Prostate gland (tissue), 2 donors: Measurements from ENCODE around the gene ECHS1. TPM values are rescaled to one million over a fixed set of nuclear protein-coding genes. Genes with fewer than 3 reads are reported as not detected.

Source experiments
- DNase-seq: peaks from one replicate; pipeline ENCODE4 v3.0.0-alpha.2; 2019; ENCODE audit warnings: low spot score
- H3K27ac ChIP-seq, 2 donors: fragments of 200-600 bp; sonication (generic); 2 replicates each; pipeline ENCODE4 v1.5.1; 2017 to 2019
- H3K27me3 ChIP-seq: fragments of 200-600 bp; sonication (generic); replicated peaks from 2 replicates; pipeline ENCODE4 v1.5.1; 2019; ENCODE audit not compliant: insufficient read depth
- H3K36me3 ChIP-seq, 2 donors: fragments of 200-600 bp; sonication (generic); 1 replicate in 1 of 2; 2 replicates in 1 of 2; pipeline versions ENCODE4 v1.5.1 to v1.8.1; 2017 to 2019
- H3K4me1 ChIP-seq: fragments of 200-600 bp; sonication (generic); replicated peaks from 2 replicates; pipeline ENCODE4 v1.5.1; 2019
- H3K4me3 ChIP-seq, 2 donors: fragments of 200-600 bp; sonication (generic); 2 replicates each; pipeline ENCODE4 v1.5.1; 2017 to 2019
- H3K9me3 ChIP-seq: fragments of 200-600 bp; sonication (generic); 2 replicates; pipeline ENCODE4 v1.5.1; 2017
- CTCF ChIP-seq, 4 experiments: fragments of 200-600 bp in 2 of 4; fragments of 450-650 bp in 2 of 4; sonication (generic) in 2 of 4; IDR thresholded peaks; 1 replicate in 3 of 4; 2 replicates in 1 of 4; pipeline ENCODE4 v1.5.1; 2016 to 2019; ENCODE audit warnings: antibody characterized with exemption in 4 of 4, mild to moderate bottlenecking in 2 of 4, moderate library complexity in 2 of 4
- POLR2A ChIP-seq: fragments of 450-650 bp; IDR thresholded peaks from one replicate; pipeline ENCODE4 v1.6.1; 2016; ENCODE audit warnings: antibody characterized with exemption, mild to moderate bottlenecking
- POLR2AphosphoS5 ChIP-seq: sonication (generic); formaldehyde crosslinking; IDR thresholded peaks from one replicate; pipeline ENCODE4 v1.6.1; 2017; ENCODE audit warnings: antibody characterized with exemption
- WGBS: methylation state at CpG from one replicate; pipeline ENCODE4 v1.1.5; 2018; 5-methylcytosine and 5-hydroxymethylcytosine counted together
- intact Hi-C: fragments of 100-400 bp; cut with DNase I; formaldehyde crosslinking; loops from one replicate; pipeline ENCODE4 v1.14.2; 2022
- total RNA-seq, 2 donors: library from RNA; depleted of rRNA; stranded (reverse); fragments of >200 nt; gene quantifications; one replicate each; pipeline ENCODE4 v1.1.0, GENCODE V29; 2016

Gene ECHS1
- total RNA-seq, 2 donors from 2014 or later = 112 to 126 TPM

DNA sequence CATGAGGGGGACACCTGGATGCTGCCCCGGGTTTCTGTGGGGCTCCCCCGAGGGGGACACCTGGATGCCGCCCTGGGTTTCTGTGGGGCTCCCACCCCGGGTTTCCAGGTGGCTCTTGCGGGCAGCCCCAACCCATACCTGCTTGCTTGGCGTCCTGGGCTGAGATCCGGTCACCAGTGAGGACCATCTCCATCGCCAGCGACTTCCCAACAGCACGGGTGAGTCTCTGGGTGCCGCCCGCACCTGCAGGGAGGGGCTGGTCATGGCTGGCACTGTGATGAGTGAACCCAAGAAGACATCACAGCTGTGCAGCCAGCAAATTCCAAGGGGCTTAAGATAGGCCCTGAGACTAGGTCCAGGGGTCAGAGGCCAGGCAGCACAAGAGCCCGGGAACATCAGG lies 6.4 kb downstream of the ECHS1 start:
- peaks cover 14 to 23% of the 10 kb centered on the region in 2 donors for H3K36me3 ChIP-seq
- WGBS = 91% methylated on average over 13 of the region's 13 CpGs
- no peaks in the 10 kb centered on the region for H3K9me3 ChIP-seq
- no peak overlapping the region for H3K27ac ChIP-seq
- H3K4me1 ChIP-seq = no peaks in the 10 kb centered on the region
- DNase-seq = no peak
- no peaks in the 10 kb centered on the region for H3K27me3 ChIP-seq
- no peak for TF ChIP-seq CTCF (IDR thresholded peaks at IDR 0.05)
- no peak for TF ChIP-seq POLR2AphosphoS5
- no peak for TF ChIP-seq POLR2A
- no peak overlapping the region for H3K4me3 ChIP-seq
- intact Hi-C loops = no loop called here

DNA sequence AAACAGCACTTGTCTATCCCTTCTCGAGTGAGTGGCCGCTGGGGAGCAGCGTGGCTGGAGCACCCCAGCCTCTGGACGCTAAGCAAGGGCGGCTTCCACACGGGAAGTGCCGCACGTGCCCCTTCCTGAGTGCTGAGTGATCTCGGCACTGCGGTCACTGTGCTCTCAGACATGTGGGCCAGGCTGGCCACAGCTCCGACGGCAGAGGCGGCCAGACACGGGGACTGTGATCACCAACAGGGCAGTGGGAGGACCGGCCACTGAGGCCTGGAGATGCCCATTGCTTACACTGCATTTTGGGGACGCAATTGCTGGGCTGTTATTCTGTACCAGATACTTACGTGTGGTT lies 7.0 kb downstream of the ECHS1 start:
- Histone ChIP-seq H3K4me1 (no peaks in the 10 kb centered on the region), H3K27me3 (no peaks in the 10 kb centered on the region), H3K27ac (no peak overlapping the region), H3K36me3 (peaks cover 14 to 23% of the 10 kb centered on the region in 2 donors), H3K9me3 (no peaks in the 10 kb centered on the region), H3K4me3 (no peak overlapping the region)
- intact Hi-C loops = no loop called here
- no peak for DNase-seq
- WGBS = 81% methylated on average over 17 of the region's 17 CpGs
- TF ChIP-seq POLR2AphosphoS5 (no peak), POLR2A (no peak), CTCF (IDR thresholded peaks at IDR 0.05) (no peak)

GRCh38 chr10:133365461-133366129 lies 7.6 kb downstream of the ECHS1 start:
- Histone ChIP-seq H3K27ac (no peak overlapping the region), H3K4me1 (peaks cover 2% of the 10 kb centered on the region), H3K9me3 (no peaks in the 10 kb centered on the region), H3K4me3 (no peak overlapping the region), H3K27me3 (no peaks in the 10 kb centered on the region), H3K36me3 (peaks cover 14 to 23% of the 10 kb centered on the region in 2 donors)
- intact Hi-C loops = no loop called here
- 72% methylated on average over 13 of the region's 13 CpGs for WGBS
- no peak for DNase-seq
- no peak for TF ChIP-seq POLR2A
- TF ChIP-seq CTCF (IDR thresholded peaks at IDR 0.05) = no peak
- no peak for TF ChIP-seq POLR2AphosphoS5

DNA sequence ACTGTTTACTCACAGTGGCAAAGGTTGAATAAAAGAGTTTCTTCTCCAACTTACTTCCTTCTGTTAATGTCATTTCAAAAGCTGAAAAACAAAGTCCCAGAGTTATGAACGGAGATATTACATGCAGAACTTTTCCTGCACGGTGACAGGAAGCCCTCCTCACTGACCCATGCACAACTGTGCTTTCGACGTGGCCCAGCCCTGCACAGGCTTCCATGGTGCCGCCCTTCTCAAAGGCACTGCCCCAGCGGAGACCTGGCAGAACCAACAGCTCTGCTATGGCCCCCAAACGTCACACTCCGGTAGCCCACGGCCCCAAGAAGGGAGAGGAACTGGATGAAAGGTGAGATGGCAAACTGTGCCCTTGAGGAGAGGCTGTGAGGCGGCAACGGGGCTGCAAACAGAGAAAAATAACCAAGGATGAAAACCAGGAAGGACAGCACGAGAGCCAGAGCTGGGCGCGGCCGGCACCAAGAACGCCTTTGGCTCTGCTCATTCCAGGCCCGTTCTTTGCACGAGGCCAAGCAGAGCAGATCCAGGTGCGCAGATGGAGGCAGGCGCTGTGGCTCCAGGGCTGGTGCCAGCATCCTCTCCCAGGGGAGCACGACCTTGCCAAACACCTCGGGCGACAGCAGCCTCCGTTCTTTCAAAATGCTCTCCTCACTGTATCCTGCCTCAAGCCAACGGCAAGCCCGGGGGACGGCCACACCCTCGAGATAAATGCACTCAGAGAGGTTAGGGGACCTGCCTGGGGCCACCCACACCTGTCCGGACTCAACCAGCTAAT lies 8.3 kb downstream of the ECHS1 start:
- intact Hi-C loops = no loop called here
- no peak overlapping the region for H3K27ac ChIP-seq

More for the DNA sequence above, 8.3 kb downstream of the ECHS1 start:
- H3K9me3 ChIP-seq = no peaks in the 10 kb centered on the region
- no peak overlapping the region for H3K4me3 ChIP-seq
- DNase-seq = no peak
- H3K27me3 ChIP-seq = no peaks in the 10 kb centered on the region
- 58% methylated on average over 29 of the region's 29 CpGs for WGBS
- TF ChIP-seq POLR2A (no peak), CTCF (IDR thresholded peaks at IDR 0.05) (no peak), POLR2AphosphoS5 (no peak)
- peaks cover 7 to 16% of the 10 kb centered on the region in 2 donors for H3K36me3 ChIP-seq
- H3K4me1 ChIP-seq = peaks cover 6% of the 10 kb centered on the region
